ENCODE results near the gene NRXN2.

GRCh38 chr11:64614917-64615316, 108.1 kb downstream of the NRXN2 start:
- TF ChIP-seq POLR2A (IDR thresholded peaks at IDR 0.05; ENCODE audit: low read length) (no peak), GATA1 (IDR thresholded peaks at IDR 0.05; ENCODE audit: low read depth, low read length) (no peak)
